Left lung (tissue), 10 donors: ENCODE measurements around the gene FKTN. TPM values are rescaled to one million over a fixed set of nuclear protein-coding genes. Genes with fewer than 3 reads are reported as not detected.
"Not testable (repeated sequence)": the region's sequence is repeated elsewhere in the genome, so short reads cannot be mapped to it uniquely, and the experiment has no call there.

ENCODE experiments used
- ATAC-seq: fragments of 200-7000 bp; cut with Tn5 transposase; one replicate; pipeline ENCODE4 v1.9.1; 2020; ENCODE audit warnings: moderate library complexity
- DNase-seq, 4 donors: peaks; one replicate each; pipeline ENCODE4 v3.0.0-alpha.2; 2013 to 2020
- H3K27ac ChIP-seq, 2 donors: fragments of 200-600 bp; sonication (generic) in 1 of 2; one replicate each; pipeline versions ENCODE4 v1.5.0 to v1.8.0; 2020 to 2021
- H3K27me3 ChIP-seq, 2 donors: fragments of 200-600 bp; sonication (generic) in 1 of 2; one replicate each; pipeline versions ENCODE4 v1.5.0 to v1.8.0; 2020 to 2021
- H3K36me3 ChIP-seq, 2 donors: fragments of 200-600 bp; sonication (generic) in 1 of 2; one replicate each; pipeline versions ENCODE4 v1.5.0 to v1.8.0; 2020 to 2021
- H3K4me1 ChIP-seq, 2 donors: fragments of 200-600 bp; one replicate each; pipeline ENCODE4 v1.8.0; 2021
- H3K4me3 ChIP-seq, 2 donors: fragments of 200-600 bp; sonication (generic) in 1 of 2; one replicate each; pipeline versions ENCODE4 v1.5.0 to v1.8.0; 2020 to 2021; ENCODE audit warnings: mild to moderate bottlenecking in 1 of 2
- H3K9me3 ChIP-seq, 2 donors: fragments of 200-600 bp; sonication (generic) in 1 of 2; one replicate each; pipeline versions ENCODE4 v1.5.0 to v1.8.0; 2020 to 2021
- CTCF ChIP-seq, 2 donors: fragments of 200-600 bp; sonication (generic) in 1 of 2; IDR thresholded peaks; one replicate each; pipeline versions ENCODE4 v1.5.0 to v1.8.0; 2021; ENCODE audit warnings: antibody characterized with exemption in 2 of 2
- intact Hi-C, 2 donors: fragments of 100-400 bp; cut with DNase I; formaldehyde crosslinking; loops; one replicate each; pipeline versions ENCODE4 v1.11.2 to v1.14.2; 2022
- polyA plus RNA-seq, 6 donors: library from polyadenylated mRNA; unstranded; fragments of 120-200 nt; gene quantifications; one replicate each; pipeline ENCODE4 v1.2.1, GENCODE V29; 2013; ENCODE audit not compliant: insufficient read length in 6 of 6
- total RNA-seq, 2 donors: library from RNA; stranded (reverse); fragmentation: NEBNext Ultra II Directional; extraction: Animal tissue kit (Norgen Biotek cat#: 25700); gene quantifications; one replicate each; pipeline ENCODE4 v1.2.1, GENCODE V29; 2021
- donor health status: DM: no; HTN: yes; CAD: no.
- donor health status: DM: no; HTN: no; CAD: no.

Gene FKTN
- total and polyA plus RNA-seq, 8 donors = 14.9 to 32.6 (median 27.4) TPM

- intact Hi-C loops = no loop called here
- Histone ChIP-seq H3K9me3 (no peaks in the 10 kb centered on the region), H3K27ac (no peak overlapping the region), H3K4me3 (no peak overlapping the region), H3K4me1 (peaks cover 0 to 13% of the 10 kb centered on the region in 2 donors), H3K27me3 (no peaks in the 10 kb centered on the region), H3K36me3 (peaks cover 0 to 23% of the 10 kb centered on the region in 2 donors)
- no peak for TF ChIP-seq CTCF (IDR thresholded peaks at IDR 0.05)
- no peak for ATAC-seq
- peak in 1 of 4 donors; percentile 28 for DNase-seq
Measured at GRCh38 chr9:105515811-105516413, 42.0 kb upstream of the FKTN start.

- H3K27me3 ChIP-seq, H3K4me1 ChIP-seq, intact Hi-C loops, H3K9me3 ChIP-seq: not testable (repeated sequence)
- peak; percentile 75 for ATAC-seq
- Histone ChIP-seq H3K36me3 (peaks cover 0 to 17% of the 10 kb centered on the region in 2 donors), H3K27ac (peak overlapping the region; percentile 71 to 78), H3K4me3 (peak overlapping the region; percentile 13 to 36)
- peak in 2 of 4 donors; percentile 38 to 84 for DNase-seq
Measured at GRCh38 chr9:105519710-105520369, 38.1 kb upstream of the FKTN start.

- intact Hi-C loops, ATAC-seq: not testable (repeated sequence)
Measured at GRCh38 chr9:105520992-105521391, 36.9 kb upstream of the FKTN start.

GRCh38 chr9:105522618-105523385, 35.1 kb upstream of the FKTN start:
- H3K9me3 ChIP-seq, DNase-seq, H3K4me1 ChIP-seq, ATAC-seq, H3K4me3 ChIP-seq, H3K27me3 ChIP-seq, intact Hi-C loops, H3K36me3 ChIP-seq, H3K27ac ChIP-seq: not testable (repeated sequence)

More at GRCh38 chr9:105520992-105521391, 36.9 kb upstream of the FKTN start:
- not testable (repeated sequence) for H3K27me3 ChIP-seq, H3K36me3 ChIP-seq, H3K27ac ChIP-seq, H3K4me1 ChIP-seq, H3K9me3 ChIP-seq, H3K4me3 ChIP-seq, DNase-seq

- Histone ChIP-seq H3K4me1 (no peaks in the 10 kb centered on the region), H3K27me3 (no peaks in the 10 kb centered on the region), H3K4me3 (no peak overlapping the region), H3K36me3 (no peaks in the 10 kb centered on the region), H3K27ac (no peak overlapping the region), H3K9me3 (peaks cover 0 to 2% of the 10 kb centered on the region in 2 donors)
- no peak for TF ChIP-seq CTCF (IDR thresholded peaks at IDR 0.05)
- intact Hi-C loops = no loop called here
- ATAC-seq (no peak), DNase-seq (no peak)
Measured at GRCh38 chr9:105531530-105531929, 26.4 kb upstream of the FKTN start.

GRCh38 chr9:105535920-105536668, 21.8 kb upstream of the FKTN start:
- Histone ChIP-seq H3K9me3 (no peaks in the 10 kb centered on the region), H3K4me3 (no peak overlapping the region), H3K27ac (no peak overlapping the region), H3K27me3 (no peaks in the 10 kb centered on the region), H3K4me1 (no peaks in the 10 kb centered on the region), H3K36me3 (no peaks in the 10 kb centered on the region)
- no peak for DNase-seq
- no peak for TF ChIP-seq CTCF (IDR thresholded peaks at IDR 0.05)
- ATAC-seq = no peak
- intact Hi-C loops = no loop called here
